Hepatocyte (in vitro differentiated cells): Measurements from ENCODE around the gene CEBPG. TPM values are rescaled to one million over a fixed set of nuclear protein-coding genes. Genes with fewer than 3 reads are reported as not detected.

Source experiments
- DNase-seq: peaks from one replicate; pipeline ENCODE4 v3.0.0-alpha.2; 2016; ENCODE audit warnings: low spot score
- H2AFZ ChIP-seq: fragments of 200-600 bp; sonication (generic); 2 replicates; pipeline ENCODE4 v1.6.0; 2016; ENCODE audit warnings: antibody characterized with exemption, mild to moderate bottlenecking
- H3K27ac ChIP-seq: fragments of 200-600 bp; sonication (generic); 2 replicates; pipeline ENCODE4 v1.5.1; 2016; ENCODE audit warnings: mild to moderate bottlenecking
- H3K27me3 ChIP-seq: fragments of 200-600 bp; sonication (generic); 2 replicates; pipeline ENCODE4 v1.6.1; 2016
- H3K36me3 ChIP-seq: fragments of 200-600 bp; sonication (generic); replicated peaks from 2 replicates; pipeline ENCODE4 v1.5.1; 2016; ENCODE audit warnings: low read depth; ENCODE audit not compliant: insufficient read depth
- H3K4me1 ChIP-seq: fragments of 200-600 bp; sonication (generic); 2 replicates; pipeline ENCODE4 v1.5.1; 2016; ENCODE audit warnings: mild to moderate bottlenecking, moderate library complexity; ENCODE audit not compliant: insufficient read depth
- H3K4me2 ChIP-seq: fragments of 200-600 bp; sonication (generic); 2 replicates; pipeline ENCODE4 v1.6.0; 2016
- H3K4me3 ChIP-seq: fragments of 200-600 bp; sonication (generic); 2 replicates; pipeline ENCODE4 v1.5.1; 2016; ENCODE audit warnings: mild to moderate bottlenecking
- H3K79me2 ChIP-seq: fragments of 200-600 bp; sonication (generic); 2 replicates; pipeline ENCODE4 v1.6.0; 2017; ENCODE audit warnings: mild to moderate bottlenecking
- H3K9me2 ChIP-seq: fragments of 200-600 bp; sonication (generic); replicated peaks from 2 replicates; pipeline ENCODE4 v1.6.0; 2017; ENCODE audit warnings: mild to moderate bottlenecking; ENCODE audit not compliant: insufficient read depth
- H3K9me3 ChIP-seq: fragments of 200-600 bp; sonication (generic); 2 replicates; pipeline ENCODE4 v1.5.1; 2016; ENCODE audit warnings: low read depth, mild to moderate bottlenecking
- H4K20me1 ChIP-seq: fragments of 200-600 bp; sonication (generic); 2 replicates; pipeline ENCODE4 v1.6.0; 2016; ENCODE audit warnings: mild to moderate bottlenecking; ENCODE audit not compliant: insufficient read depth, poor library complexity, severe bottlenecking
- EZH2 ChIP-seq: fragments of 200-600 bp; sonication (generic); IDR thresholded peaks from 2 replicates; pipeline ENCODE4 v1.6.1; 2016; ENCODE audit warnings: antibody characterized with exemption, mild to moderate bottlenecking, borderline replicate concordance
- EZH2phosphoT487 ChIP-seq: fragments of 200-600 bp; sonication (generic); IDR thresholded peaks from one replicate; pipeline ENCODE4 v1.6.1; 2018; ENCODE audit warnings: antibody characterized with exemption, mild to moderate bottlenecking, low read depth, moderate library complexity; ENCODE audit not compliant: unreplicated experiment, severe bottlenecking
- WGBS: methylation state at CpG from one replicate; pipeline ENCODE4 v1.1.6; 2016; ENCODE audit warnings: low lambda C conversion rate; ENCODE audit errors: missing lambda C conversion rate; 5-methylcytosine and 5-hydroxymethylcytosine counted together
- polyA plus RNA-seq: library from polyadenylated mRNA; unstranded; fragments of >200 nt; fragmentation: Nextera tagmentation; extraction: Ambion mirVana; gene quantifications from 2 replicates; pipeline ENCODE4 v1.2.1, GENCODE V29; 2016
- total RNA-seq: library from RNA; depleted of rRNA; stranded (reverse); fragments of >200 nt; gene quantifications from 2 replicates; pipeline ENCODE4 v1.2.3, GENCODE V29; 2014
- TF ChIP-seq, protein P1 (sequence below): fragments of 200-600 bp; sonication (generic); IDR thresholded peaks from 2 replicates; pipeline ENCODE4 v1.5.1; 2016; ENCODE audit warnings: antibody characterized with exemption, mild to moderate bottlenecking; ENCODE audit not compliant: poor library complexity

Gene CEBPG
- total and polyA plus RNA-seq, 2 experiments from 2014 or later = 33.1 to 69.5 TPM

DNA sequence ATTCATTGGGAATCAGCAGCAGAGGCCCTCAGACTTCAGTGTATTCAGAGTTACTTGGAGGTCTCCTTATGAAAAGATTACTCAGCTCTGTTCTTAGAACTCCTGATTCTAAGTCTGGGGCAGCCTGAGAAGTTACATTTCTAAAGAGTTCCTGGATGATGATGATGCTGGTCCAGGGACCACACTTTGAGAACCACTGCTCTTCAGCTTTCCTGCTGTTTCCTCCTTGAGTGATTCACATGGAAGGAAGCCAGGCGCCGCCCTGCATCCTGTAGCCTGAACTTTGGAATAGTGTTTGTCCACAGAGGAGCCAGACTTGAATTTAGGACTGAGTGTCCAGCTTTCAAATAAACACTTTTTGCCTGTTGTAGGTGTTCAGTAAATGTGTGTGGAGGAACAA is 2.9 kb downstream of the CEBPG start:
- H3K4me3 ChIP-seq = no peak overlapping the region
- H3K9me2 ChIP-seq = no peaks in the 10 kb centered on the region
- H3K27ac ChIP-seq = peak overlapping the region; percentile 99
- no peaks in the 10 kb centered on the region for H3K9me3 ChIP-seq
- peak overlapping the region; percentile 86 for H3K4me2 ChIP-seq
- DNase-seq = peak; percentile 70
- peaks cover 70% of the 10 kb centered on the region for H4K20me1 ChIP-seq
- 78% methylated on average over 2 of the region's 2 CpGs for WGBS
- H3K79me2 ChIP-seq = peaks cover 74% of the 10 kb centered on the region
- no peaks in the 10 kb centered on the region for H3K36me3 ChIP-seq
- H2AFZ ChIP-seq = no peak overlapping the region
- peaks cover 42% of the 10 kb centered on the region for H3K4me1 ChIP-seq
- TF ChIP-seq, protein P1, sequence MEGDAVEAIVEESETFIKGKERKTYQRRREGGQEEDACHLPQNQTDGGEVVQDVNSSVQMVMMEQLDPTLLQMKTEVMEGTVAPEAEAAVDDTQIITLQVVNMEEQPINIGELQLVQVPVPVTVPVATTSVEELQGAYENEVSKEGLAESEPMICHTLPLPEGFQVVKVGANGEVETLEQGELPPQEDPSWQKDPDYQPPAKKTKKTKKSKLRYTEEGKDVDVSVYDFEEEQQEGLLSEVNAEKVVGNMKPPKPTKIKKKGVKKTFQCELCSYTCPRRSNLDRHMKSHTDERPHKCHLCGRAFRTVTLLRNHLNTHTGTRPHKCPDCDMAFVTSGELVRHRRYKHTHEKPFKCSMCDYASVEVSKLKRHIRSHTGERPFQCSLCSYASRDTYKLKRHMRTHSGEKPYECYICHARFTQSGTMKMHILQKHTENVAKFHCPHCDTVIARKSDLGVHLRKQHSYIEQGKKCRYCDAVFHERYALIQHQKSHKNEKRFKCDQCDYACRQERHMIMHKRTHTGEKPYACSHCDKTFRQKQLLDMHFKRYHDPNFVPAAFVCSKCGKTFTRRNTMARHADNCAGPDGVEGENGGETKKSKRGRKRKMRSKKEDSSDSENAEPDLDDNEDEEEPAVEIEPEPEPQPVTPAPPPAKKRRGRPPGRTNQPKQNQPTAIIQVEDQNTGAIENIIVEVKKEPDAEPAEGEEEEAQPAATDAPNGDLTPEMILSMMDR = no peak
- TF ChIP-seq EZH2phosphoT487 = no peak
- no peak for TF ChIP-seq EZH2
- H3K27me3 ChIP-seq = no peaks in the 10 kb centered on the region

- peaks cover 76% of the 10 kb centered on the region for H4K20me1 ChIP-seq
- peak overlapping the region; percentile 86 for H3K4me2 ChIP-seq
- H3K9me2 ChIP-seq = no peaks in the 10 kb centered on the region
- H3K9me3 ChIP-seq = no peaks in the 10 kb centered on the region
- no peaks in the 10 kb centered on the region for H3K36me3 ChIP-seq
- peak; percentile 62 for DNase-seq
- WGBS = 50% methylated on average over 7 of the region's 7 CpGs
- TF ChIP-seq EZH2 = no peak
- TF ChIP-seq, protein P1 = no peak
- TF ChIP-seq EZH2phosphoT487 = no peak
- no peak overlapping the region for H3K4me3 ChIP-seq
- H3K27ac ChIP-seq = peak overlapping the region; percentile 99
- H3K4me1 ChIP-seq = peaks cover 42% of the 10 kb centered on the region
- peaks cover 80% of the 10 kb centered on the region for H3K79me2 ChIP-seq
- no peak overlapping the region for H2AFZ ChIP-seq
- H3K27me3 ChIP-seq = no peaks in the 10 kb centered on the region
Measured at GRCh38 chr19:33376941-33377557, 3.5 kb downstream of the CEBPG start.

DNA sequence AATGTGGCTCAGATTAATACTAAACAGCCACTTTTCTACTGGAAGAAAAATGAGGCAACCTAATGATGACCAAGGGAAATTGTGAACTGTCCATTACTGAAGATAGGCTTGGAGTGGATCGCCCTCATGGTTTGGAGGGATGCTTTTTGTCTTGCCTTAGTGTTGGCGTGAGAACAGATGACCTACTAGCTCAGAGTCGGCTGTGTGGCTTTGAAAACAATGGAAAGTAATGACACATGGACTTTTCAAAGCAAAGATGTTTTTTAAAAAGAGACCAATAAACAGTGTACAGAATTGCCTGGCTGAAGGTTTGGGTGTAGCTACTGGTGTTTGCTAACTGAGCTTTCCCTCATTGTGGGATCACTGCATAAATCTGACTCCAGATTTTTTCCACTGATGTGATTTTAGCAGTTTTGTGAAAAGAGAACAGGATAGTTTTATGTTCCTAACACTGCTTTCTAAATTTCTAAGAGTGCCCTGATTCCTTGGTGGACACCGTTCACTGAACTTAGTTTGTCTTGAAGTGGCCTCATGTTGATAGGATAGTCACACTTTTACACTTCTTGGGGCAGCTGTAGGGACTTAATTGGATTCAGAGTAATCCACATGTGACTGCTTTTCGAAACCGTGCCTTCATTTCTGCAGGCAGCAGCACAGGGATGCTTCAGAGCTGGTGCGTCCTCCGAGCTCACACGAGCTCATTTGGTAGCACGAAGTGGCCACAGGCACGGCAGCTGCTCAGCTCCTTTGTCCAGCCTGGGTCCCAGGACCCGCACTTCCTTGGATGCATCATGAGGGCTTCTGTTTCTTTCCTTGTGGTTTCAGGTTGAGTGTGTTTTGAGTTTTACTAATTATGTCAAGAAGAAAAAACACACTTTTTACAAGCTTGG is 4.3 kb downstream of the CEBPG start:
- Histone ChIP-seq H3K4me1 (peaks cover 40% of the 10 kb centered on the region), H4K20me1 (peaks cover 84% of the 10 kb centered on the region), H3K27me3 (no peaks in the 10 kb centered on the region), H3K4me3 (no peak overlapping the region), H3K4me2 (peak overlapping the region; percentile 86), H3K27ac (peak overlapping the region; percentile 99), H3K36me3 (no peaks in the 10 kb centered on the region), H3K9me3 (no peaks in the 10 kb centered on the region), H2AFZ (no peak overlapping the region), H3K9me2 (no peaks in the 10 kb centered on the region), H3K79me2 (peaks cover 88% of the 10 kb centered on the region)
- no peak for DNase-seq
- TF ChIP-seq, protein P1 = no peak
- no peak for TF ChIP-seq EZH2
- TF ChIP-seq EZH2phosphoT487 = no peak
- 81% methylated on average over 12 of the region's 12 CpGs for WGBS
